GM18499 (cell line): ENCODE results near the gene KRT15.

Experiments used
- ATAC-seq: cut with Tn5 transposase; IDR thresholded peaks from one replicate; pipeline ENCODE4 v1.9.1; 2021; ENCODE audit warnings: moderate number of reproducible peaks; ENCODE audit not compliant: insufficient read depth, unreplicated experiment

Gene KRT15

DNA sequence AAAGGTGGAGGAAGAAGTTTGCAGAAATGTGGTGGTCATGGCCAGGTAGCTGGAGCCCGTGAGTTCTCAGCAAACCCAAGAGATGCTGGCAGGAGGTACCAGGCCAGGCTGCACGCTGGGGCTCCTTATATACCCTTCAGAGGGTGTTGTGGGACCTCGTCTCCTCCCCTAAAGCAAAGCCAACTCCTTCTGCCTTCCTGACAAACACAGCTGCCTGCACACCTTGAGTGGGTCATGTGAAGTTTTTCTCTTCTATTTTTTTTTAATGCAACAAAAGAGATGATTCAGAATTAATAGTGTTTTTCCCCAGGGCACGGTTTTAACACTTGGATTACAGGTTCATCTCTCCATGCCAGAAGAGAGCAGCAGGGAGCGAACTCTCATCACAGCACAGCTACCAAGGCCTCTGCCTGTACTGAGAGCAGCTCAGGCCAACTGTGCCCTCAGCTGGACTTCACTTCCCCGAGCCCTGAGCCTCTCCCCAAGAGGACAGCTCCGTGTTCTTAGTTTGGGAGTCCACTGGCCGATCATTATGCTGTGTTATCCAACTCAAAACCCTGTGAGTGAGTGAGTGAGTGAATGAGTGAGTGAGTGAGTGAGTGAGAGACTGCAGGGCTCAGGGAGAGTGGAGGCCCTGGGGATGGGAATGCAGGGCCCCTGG, at the start of gene KRT15:
Gene KRT15 (minus strand): TSS at position 102 of the 661 bp plus-strand sequence. CDS start 63 bp downstream, at position 39.
- no peak for ATAC-seq

DNA sequence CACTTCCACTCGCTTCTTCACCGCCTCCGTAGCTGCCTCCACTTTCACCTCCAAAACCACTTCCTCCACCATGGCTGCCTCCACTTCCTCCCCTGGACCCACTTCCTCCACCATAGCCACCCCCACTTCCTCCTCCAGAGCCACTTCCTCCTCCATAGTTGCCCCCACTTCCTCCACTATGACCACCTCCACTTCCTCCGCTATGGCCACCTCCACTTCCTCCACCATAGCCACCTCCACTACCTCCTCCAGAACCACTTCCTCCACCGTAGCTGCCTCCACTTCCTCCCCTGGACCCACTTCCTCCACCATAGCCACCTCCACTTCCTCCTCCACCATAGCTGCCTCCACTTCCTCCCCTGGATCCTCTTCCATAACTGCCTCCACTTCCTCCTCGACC, 48.6 kb upstream of the KRT15 start:
- ATAC-seq = no peak

DNA sequence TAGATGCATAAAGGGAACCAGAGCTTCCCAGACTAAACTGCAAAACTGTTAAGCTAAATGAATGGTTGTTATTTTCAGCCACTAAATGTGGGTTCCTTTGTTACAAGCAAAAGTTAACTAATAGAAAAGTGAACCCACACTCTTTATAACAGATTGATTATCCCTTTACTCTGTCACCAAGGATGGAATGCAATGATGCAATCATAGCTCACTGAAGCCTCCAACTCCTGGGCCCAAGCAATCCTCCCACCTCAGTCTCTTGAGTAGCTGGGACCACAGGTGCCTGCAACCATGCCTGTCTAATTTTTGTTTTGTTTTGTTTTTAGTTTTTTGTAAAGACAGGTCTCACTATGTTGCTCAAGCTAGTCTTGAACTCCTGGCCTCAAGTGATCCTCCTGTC, 46.6 kb upstream of the KRT15 start:
- ATAC-seq = no peak

DNA sequence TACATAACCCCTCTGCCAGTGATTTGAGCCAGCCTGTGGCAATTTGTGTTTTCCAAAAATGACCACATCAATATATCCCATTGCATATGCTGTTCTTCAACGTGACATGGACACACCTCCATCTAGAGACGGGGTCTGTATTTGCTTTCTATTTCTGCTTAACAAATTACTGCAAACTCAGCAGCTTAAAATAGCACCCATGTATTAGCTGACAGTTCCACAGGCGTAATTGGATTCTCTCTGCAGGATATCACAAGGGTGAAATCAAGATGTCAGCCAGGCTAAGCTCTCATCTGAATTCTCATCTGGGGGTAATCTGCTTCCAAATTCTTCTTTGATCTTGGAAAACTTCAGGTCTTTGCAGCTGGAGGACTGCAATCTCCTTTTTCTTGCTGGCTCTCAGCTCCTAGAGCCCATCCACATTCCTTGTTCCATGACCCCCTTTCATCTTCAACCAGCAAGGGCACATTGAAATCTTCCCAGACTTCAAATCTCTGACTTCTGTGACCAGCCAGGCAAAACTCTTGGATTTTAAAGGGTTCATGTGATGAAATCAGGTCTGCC, 45.0 kb upstream of the KRT15 start:
- ATAC-seq = no peak

DNA sequence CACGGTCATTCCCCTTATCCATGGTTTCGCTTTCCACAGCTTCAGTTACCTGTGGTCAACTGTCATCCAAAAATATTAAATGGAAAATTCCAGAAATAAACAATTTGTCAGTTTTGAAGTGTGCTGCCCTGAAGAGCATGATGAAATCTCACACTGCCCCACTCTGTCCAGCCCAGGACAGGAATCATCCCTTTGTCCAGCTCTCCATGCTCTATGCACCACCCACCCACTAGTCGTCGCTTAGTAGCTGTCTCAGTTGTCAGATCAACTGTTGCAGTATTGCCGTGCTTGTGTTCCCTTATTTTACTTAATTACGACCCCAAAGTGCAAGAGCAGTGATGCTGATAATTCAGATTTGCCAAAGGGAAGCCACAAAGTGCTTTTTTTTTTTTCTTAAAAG, 42.9 kb upstream of the KRT15 start:
- ATAC-seq = no peak

DNA sequence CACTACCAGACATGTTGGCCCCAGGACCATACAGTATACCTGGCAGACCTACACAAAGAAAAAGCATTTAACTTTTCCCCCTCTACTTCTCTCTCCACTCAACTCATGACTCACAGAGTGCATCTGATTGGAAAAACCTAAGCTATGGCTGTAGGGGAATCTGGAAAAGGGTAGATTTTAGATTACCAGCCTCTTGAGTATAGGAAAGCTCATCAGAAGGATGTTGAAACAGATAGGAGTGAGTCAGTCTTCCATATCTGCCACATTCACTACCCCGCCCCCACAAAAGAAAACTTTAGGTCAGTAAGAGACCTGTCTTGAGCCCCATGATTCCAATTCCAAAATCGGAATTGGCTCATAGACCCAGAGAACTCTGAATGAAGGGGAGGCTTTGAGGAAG, 40.9 kb upstream of the KRT15 start:
- no peak for ATAC-seq

GRCh38 chr17:41556931-41557330, 38.2 kb upstream of the KRT15 start:
- no peak for ATAC-seq

- ATAC-seq = no peak
Observed at GRCh38 chr17:41556306-41556705, 37.6 kb upstream of the KRT15 start.

- ATAC-seq = no peak
Observed at GRCh38 chr17:41555105-41555887, 36.6 kb upstream of the KRT15 start.

DNA sequence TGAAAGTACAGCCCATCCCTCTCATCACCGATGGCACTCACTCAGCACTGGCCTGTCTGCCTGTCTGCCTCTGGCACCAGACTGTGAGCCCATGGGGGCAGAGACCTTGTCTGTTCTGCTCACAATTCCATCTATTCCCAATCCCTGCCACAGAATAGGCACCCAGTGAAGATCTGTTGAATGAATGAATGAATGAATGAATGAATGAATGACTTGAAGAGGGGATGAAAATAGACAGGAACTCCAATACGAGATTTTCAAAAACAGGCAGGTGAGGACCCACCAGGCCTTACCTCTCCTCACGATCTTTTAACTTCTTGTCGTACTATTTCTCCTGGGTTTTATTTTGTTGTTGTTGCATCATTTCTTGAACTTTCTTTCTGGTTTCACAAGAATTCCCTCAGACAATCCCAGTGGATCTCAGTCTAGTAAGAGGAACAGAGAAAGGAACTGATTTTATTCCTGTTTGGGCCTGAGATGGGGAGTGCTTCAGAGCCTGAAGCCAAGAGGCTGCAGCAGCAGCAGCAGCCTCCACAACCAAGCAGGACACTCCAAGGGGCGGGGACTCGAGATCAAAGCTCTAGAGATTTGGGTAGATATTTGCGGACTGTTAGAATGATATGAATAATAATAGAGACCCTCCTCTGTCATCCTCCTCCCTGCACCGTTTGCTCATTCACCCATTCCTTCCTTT, 35.4 kb upstream of the KRT15 start:
- no peak for ATAC-seq

DNA sequence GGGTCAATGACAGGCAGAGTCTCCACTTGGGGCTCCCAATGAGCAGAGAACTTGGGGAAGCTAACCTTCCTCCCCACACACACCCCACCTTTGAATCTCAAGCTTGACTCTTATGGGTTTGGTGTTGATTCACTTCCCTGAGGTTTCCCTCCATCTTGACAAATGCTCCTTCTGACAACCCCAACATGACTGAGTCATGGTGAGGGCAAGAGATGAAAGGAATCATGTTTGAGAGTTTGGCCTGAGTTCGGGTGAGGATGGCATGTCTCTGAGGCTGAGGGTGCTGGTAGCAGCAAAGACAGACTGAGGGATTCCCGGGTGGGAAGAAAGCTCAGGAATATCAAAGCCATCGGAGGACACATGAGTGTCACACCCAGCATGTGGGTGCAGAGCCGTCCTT, 34.5 kb upstream of the KRT15 start:
- no peak for ATAC-seq

DNA sequence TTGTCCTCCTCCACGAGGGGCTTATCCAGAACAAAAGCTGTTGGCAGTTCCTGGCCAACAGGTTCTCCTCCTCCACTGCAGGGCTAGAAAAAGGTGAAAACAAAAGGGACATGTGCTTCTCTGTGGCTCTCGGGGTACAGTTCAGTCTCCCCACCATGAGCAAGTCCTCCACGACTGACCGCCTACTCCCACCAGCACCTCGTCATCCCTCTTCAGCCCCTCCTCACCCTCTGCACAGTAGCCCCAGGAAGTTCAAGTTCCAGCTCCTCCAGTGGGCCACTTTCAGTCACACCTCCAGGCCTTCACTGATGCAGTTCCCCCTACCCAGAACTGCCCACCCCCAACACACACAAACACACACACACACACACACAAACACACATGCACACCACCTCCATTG, 33.8 kb upstream of the KRT15 start:
- ATAC-seq = no peak

DNA sequence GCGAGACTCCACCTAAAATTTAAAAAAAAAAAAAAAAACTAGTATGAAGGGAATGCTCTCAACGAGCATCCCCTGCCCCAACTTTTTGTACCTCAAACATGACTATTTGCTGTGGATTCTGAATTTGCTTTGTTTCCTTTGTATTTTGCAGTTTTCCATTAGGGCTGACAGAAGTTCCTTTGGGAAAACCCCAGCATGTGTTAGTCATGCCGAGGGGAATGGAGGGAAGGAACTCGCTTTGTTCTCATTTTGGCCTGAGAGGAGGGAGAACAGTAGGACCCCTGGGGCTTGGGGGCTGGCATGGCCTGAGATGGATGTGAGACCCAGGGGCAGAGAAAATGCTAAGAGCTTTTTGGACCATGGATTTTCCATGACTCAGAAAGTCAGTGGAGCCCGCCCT, 32.7 kb upstream of the KRT15 start:
- no peak for ATAC-seq

- ATAC-seq = no peak
Observed at GRCh38 chr17:41549596-41550039, 30.9 kb upstream of the KRT15 start.

GRCh38 chr17:41548844-41549595, 30.3 kb upstream of the KRT15 start:
- no peak for ATAC-seq

GRCh38 chr17:41547921-41548843, 29.5 kb upstream of the KRT15 start:
- ATAC-seq = no peak

GRCh38 chr17:41547378-41547841, 28.7 kb upstream of the KRT15 start:
- no peak for ATAC-seq

GRCh38 chr17:41546819-41547218, 28.1 kb upstream of the KRT15 start:
- no peak for ATAC-seq

DNA sequence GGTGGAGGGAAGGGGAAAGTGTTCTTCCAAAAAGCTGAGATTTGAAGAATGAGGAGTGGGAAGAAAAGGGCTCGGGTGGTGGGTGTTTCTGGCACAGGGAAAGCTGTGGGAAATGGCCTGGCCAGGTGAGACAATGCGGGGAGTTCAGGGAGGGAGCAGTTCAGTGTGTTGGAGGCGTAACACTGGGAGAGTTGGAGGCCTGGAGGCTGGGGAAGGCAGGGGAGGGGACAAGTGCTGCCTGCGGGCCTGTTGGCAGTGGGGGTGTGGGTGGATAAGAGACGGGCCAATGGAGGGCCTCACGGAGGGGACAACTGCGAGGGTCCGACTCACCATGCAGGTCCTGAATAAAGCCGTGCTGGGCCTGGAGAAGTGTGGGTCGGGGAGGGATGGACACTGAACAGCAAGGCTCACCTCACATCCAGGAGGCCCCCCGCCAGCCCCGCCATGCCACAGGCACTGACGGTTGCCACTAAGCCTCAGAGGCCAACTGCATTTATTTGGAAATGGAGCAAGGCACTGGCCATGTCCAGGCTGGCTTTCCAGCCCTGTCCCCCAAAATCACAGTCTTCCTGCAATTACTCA, 27.2 kb upstream of the KRT15 start:
- ATAC-seq = no peak
